GM21526 (cell line): ENCODE measurements around the gene SLC22A5.
"Not testable (repeated sequence)": the region's sequence is repeated elsewhere in the genome, so short reads cannot be mapped to it uniquely, and the experiment has no call there.

Experiments
- ATAC-seq: cut with Tn5 transposase; IDR thresholded peaks from one replicate; pipeline ENCODE4 v1.9.1; 2021; ENCODE audit warnings: moderate library complexity; ENCODE audit not compliant: unreplicated experiment, low FRiP score

Gene SLC22A5

DNA sequence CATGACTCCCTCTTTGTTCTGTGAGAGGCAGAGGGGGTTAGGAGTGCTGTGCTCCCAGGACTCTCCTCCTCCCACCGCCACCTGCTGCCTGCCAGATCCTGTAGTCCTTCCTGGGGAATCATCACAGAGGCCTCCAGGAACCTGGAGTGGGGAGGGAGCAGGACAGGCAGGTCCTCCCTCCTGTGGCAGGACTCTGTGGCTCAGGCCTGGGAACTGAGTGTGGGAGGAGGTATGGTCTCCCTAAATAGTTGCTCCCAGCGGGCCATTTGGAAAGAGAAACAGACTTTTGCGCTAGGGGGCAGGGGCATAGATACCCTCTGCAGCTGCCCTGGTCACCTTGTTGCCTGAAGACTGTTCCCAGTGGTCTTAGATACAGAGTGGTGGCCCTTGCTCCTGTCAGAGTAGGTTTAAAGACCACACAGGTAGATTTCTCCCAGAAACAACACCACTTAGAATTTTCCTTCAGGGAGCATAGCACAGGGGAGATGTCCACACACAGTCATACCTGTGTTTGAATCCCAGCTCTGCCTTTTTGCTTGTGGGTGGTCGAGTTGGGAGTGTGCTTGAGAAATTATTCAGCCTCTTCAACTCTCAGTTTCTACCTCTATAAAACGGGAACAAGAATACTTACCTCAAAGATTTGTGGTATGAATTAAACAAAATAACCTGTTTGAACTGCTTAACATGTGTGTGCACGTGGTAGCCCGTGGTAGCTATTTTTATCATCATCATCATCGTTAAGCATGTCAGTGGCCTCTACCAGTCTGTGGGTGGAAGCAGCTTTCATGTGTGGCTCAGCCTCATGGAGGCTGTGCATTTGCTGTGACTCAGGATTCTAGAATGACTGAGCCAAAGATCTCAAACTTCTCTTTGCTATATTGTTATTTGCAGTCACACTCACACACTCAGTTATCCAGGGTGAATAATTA lies 55.8 kb downstream of the SLC22A5 start:
- peak; percentile 47 for ATAC-seq

DNA sequence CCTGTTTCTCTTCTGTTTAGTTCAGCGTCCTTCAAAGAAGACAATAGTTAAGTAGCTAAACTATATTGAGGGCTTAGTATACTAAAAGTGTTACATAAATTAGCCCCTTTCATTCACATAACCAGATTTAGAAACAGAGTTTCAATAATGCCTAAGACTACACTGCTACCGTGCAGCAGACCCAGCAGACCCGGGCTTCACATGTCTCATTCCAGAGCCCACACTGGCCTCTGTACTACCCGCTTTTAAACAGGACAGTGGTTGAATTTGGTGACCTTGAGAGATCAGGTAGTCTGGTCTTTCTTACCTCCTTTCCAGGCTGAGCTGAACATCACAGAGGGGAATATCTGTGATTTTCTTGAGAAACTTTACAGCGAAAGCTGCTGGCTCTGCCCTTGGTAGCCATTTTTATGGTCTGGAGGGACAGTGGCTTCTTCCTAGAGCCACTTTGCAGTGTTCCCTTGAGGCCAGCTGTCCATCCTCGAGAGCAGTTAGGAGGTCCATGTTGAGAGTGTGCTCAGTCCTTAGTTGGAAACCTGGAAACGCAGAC lies 56.5 kb downstream of the SLC22A5 start:
- ATAC-seq: no peak

DNA sequence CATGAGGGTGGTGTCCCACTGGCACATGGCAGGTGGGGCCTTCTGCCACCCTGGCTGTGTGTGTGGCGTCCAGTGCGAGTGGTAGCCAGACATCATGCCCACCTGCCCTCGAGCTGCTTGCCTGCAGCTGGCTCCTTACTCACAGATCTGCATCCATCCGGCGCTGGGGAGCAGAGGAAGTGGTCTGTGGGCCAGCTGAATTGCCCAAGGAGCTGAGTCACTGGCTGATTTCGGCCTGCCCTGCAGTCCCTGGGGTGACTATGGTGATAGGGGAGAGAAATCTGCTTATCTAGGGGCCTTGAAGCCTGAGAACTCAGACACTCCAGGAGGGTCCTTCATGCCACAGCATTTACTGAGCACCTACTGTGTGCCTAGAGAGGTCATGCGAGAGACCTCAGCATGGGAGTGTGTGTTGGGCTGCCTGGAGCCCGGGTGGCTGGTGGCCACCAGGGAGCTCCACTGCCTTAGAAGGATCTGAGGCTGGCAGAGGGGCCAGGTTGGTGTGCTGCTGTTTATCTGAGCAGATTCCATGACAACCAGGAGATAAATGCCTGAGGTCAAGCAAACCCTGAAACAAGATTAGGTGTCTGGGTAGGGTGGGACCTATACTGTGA lies 57.1 kb downstream of the SLC22A5 start:
- no peak for ATAC-seq

DNA sequence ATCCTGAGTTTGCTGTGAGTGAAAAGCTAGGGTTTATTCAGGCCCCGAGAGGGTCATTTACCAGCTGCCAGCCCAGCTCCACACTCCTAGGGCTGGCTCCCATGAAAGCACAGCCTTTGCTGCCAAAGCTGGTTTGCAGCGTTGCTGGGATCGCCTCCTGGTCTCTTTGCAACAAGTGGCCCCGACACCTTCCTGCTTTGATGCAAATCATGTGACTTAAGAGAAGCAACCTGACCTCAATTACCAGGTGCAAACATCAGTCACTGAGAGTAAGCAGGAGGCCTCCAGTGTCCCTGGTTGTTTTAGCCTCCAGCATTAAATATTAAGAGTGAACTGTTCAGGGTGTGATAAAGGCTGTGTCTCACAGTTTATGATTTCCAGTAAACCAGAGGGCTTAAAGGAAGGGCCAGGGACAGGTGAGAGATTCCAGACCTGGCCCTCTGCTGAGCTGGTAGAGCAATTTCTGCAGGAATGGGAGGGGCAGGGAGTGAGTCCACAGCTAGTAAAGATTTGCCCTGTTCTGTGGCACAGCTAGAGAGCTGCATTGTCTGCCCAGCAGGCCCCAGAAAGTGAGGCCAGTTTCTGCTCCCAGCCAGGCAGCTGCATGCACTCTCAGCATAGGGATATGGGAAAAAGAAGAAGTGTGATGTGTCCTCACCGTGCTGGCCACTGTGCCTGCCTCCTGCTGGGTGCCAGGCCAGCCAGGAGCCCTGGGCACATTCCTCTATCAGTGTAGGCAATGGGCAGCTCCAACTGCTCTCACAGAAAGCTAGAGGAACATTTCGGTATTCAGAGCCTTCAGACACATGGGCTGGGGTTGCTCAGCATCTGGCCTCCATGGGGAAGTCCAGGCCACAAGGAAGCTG lies 58.0 kb downstream of the SLC22A5 start:
- no peak for ATAC-seq

DNA sequence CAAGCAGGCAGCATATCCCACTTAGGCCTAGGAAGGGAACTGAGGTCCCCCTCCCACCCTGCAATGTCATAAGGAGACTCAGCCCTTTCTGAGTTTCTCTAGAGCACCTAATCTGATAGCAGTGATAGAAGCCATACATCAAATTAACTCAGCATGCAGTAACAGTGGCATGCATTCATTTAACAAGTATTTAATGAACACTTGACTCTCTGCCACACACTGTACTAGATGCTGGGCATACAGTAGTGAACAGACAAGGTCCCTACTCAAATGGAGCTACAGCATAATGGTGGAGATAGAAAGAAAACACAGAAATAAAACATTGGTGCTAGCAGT lies 58.6 kb downstream of the SLC22A5 start:
- no peak for ATAC-seq

DNA sequence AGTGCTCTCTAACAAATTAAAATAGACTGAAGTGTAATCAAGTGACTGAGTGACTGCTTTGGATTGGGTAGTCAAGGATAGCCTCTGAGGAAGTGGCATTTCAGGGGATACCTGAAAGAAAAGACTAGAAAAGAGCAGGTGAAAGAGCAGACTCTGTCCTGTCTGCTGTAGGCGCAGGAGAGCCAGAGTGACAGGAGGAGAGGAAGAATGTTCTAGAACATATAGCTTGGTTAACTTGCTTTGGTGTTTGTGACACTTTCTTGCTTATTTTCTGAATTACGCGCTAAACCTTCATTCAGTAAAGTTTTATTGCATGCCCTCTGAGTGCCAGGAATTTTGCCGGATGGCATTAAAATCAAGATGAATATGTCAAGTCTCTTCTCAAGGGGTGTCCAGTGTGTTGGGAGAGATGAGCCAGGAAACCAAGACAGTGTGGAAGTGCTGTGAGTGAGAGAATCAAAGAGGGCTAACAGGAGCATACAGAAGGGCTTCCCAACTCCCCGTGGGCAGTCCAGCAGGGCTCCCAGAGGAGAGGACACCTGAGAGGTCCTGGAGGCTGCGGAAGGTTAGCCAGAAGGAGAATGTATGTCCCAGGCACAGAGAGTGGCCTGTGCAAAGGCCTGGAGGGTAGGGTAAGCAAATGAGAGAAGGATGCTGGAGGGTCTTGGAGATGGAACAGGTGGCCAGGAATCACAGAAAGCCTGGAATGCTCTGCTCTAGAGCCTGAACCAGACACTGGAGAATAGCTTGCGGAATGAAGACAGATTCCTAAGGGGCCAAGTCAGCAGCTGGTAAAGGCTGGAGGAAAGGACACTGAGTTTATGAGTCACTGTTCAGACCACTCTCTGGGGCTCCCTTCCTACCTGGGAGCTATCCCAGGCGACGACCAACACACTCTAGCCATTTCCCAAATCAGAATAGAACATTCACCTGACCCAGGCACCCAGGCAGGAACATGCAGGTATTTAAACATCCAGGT lies 59.3 kb downstream of the SLC22A5 start:
- no peak for ATAC-seq

DNA sequence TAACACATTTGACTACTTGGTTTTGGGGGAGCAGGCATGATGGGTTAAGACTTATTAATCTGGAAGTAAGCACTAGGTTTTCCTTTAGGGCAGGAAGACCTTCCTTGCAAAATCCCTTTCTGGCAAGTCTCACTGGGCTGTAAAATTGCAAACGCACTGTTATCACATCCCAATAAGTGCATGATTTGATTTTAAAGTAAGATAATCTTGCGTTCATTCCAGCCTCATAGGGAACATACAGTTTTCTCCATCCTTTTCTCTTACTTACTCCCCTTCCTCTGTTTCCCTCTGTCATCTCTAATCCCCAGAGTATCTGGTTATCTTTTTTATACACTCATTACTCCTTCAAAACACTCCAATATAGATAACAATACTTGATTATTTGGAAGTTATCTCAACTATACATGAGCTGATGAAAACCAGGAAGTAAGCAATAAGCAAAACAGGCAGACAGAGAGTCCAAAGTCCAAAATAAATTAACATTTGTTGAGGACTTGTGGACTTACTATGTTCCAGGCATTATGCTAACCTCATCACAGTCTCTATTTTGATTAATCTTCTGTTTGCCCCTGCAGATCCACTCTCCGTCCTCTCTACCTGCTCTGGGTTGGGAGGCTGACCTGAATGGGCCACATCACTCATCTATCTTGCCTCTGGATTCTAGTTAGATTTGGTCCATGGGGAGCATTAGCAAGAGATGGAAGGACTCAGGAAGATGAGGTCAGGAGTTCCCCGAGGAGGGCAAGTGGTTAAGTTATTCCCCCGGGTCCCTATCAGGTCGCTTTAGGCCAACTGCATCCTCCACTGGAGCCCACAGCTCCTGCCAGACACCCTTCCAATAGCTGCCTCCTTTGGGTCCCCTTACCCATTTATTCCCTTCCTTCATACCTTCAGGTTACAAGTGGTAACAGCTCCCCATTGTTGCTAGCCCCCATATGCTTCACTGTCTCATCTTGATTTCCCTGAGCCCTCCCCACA lies 60.2 kb downstream of the SLC22A5 start:
- ATAC-seq: no peak

DNA sequence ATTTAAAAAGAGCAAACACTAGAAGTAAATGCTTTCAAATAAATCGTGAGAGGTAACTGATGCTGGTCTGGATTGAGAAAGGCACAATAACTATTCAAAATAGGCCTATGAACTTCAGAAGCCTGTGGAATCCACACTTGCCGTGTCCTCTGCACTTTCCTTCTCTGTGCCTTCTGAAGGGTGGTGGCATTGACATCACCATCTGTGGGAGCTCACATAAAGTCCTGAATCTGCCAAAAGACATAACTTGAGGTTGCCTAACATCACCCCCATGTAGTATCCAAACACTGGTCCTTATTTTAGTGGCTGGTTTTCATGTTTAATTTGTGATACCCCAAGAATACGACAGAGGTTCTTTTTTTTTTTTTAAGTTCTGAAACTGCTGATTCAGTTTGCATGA lies 61.2 kb downstream of the SLC22A5 start:
- ATAC-seq: no peak

DNA sequence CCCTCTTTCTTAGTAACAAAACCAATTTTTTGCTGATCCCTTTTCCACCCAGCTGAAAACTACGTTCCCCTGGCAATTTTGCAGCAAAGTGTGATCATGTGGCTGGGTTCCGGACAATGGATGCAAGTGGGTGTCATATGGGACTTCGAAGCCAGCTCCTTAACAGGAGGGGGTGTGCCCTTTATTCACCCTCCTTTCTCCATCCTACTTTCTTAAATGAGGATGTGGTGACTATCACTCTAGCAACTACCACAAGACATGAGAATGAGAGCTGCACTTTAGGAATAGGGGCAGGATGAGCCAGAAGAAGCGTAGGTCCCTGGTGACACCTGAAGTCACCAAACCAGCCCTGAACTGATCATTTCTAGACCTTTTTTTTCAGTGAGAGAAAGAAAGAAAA lies 62.1 kb downstream of the SLC22A5 start:
- ATAC-seq: no peak

DNA sequence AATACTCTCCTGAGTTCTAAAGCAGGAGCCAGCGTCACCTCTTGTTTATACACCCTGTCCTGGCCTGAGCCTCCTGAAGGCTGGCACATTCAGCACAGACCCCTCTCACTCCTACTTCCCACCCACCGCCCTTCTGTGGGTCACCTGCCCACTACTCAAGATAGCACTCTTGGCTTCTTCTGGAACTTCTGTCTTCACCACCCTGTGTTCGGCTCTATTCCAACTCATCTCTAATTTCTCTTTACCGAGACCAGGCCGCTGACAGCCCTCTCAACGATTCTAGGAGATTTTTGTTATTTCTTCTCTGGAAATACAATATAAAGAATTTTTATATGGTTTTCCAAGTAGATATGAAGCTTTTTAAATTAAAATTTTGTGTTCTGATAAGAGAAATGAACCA lies 63.6 kb downstream of the SLC22A5 start:
- no peak for ATAC-seq

DNA sequence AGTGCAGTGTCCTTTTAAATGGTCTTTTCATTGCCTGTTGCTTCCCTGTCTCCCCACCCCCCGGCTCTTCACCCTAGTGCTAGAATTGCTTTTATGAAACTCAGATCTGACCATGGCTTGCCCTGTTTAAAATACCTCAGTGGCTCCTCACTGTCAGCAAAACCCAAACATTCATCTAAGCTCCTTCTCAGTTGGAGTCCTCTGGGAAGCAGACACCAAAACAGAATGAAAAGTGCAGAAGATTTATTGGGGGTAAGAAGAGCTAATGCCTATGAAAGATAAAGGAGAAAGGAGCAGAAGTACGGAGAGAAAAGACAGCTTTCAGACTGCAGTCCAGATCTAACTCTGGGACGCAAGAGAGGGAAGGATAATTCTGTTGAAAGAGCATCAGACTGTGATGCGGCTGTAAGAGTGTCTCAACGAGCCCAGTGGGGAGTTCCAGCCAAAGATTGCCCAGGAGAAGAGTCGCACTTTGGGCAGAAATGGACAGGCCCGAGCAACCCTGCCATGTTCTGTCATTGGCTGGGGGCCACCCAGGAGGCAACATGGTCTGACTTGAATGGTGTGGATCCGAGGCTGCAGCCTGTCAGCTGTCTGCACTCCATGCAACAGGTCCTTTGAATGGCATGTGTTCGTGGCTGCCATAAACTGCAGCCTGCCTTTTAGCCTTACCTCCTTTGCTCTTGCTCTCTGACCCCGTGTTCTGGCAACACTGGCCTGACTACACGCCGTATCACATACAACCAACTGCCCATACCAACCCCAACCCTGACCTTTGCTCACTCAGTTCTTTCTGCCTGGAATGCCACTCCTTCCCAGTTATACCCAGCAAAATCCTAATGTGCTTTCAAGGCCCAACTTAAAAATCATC lies 65.1 kb downstream of the SLC22A5 start:
- no peak for ATAC-seq

DNA sequence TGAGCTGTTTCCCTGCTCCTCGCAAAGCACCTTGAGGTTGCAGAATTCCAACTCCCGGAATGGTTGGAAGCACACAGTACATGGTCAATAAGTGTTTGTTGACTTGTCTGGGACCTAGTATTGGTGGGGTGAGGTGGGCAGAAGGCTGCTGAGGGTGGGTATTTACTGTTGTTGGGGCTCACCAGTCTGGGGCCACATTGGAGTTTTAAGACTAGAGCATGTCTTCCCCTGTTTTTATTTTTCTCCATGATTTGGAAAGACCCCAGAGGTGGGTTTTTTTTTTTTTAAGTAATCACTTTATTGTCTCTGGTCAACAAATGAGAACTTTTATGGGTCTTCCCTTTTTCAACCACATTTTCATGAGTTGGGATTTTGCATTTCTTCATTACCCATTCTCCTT lies 65.9 kb downstream of the SLC22A5 start:
- no peak for ATAC-seq

DNA sequence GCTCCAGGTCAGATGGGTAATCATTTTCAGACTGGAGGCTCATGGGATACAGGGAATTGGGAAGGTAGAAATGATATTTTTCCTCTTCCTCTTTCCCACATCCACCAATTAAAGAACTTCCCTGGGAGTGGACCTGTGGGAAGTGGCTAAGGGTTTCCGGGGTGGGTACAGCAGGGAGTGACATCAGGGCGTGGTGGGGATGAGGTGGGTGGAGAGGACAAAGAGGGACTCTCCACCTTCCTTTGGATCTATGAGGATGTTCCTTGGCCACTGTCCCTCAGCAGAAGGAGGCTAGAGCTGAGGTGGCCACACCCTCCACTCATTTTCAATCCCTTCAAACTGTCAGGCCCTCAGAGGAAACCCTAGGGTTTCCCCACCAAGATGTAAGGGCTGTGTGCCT lies 66.4 kb downstream of the SLC22A5 start:
- ATAC-seq: no peak

DNA sequence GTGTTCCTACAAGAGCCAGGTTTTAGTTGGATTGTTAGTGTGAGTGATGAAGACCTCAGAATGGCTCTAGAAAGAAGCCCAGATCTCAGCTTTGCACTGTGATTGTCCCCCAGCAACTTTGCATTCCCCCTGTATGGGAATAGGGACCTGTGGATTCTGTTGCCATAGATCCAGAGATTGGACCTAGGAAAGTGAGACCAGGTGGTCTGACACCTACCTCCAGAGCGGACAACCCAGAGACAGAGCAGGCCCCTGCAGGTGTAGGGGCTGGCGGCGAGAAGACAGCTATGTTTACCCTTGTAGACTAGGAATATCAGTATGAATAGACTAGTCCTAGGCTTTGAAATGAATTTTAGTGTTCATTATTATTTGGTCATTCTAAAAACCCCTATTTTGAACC lies 67.4 kb downstream of the SLC22A5 start:
- no peak for ATAC-seq

DNA sequence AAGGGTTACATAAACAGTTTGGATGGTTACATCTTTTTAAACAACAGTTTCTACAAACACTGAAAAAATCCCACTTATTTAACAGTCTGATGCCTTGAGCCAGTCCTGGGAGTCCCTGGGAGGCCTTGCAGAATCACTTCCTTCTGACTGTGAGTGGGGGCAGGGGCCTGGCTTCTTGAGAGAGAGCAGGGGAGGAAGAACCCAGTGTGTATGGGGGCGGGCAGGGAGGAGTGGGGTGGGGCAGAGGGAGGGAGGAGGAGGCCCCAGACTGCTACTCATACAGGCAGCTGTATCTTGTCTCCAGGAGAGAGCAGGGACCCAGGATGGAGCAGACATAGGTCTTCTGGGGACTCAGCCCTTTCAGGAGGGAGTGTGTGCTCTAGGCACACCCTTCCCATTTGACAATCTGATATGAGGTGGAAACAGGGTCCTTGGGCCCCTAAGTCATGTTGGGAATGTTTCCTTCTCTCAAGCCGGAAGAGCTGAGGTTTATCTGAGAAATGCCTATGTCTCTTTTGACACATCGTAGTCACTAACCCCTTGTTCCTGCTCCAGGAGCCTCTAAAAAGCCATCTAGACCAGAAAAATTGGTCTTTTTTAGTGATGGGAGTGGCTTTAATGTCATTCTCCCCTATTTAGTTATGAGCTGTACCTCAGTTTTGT lies 68.2 kb downstream of the SLC22A5 start:
- peak; percentile 88 for ATAC-seq

DNA sequence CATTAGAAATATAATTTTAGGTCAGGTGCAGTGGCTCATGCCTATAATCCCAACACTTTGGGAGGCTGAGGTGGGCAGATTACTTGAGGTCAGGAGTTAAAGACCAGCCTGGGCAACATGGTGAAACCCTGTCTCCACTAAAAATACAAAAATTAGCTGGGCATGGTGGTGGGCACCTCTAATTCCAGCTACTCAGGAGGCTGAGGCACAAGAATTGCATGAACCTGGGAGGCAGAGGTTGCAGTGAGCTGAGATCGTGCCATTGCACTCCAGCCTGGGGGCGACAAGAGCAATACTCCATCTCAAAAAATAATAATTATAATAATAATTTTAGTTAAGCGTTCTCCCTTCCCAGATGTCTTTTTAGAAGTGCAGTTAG lies 68.7 kb downstream of the SLC22A5 start:
- not testable (repeated sequence) for ATAC-seq

DNA sequence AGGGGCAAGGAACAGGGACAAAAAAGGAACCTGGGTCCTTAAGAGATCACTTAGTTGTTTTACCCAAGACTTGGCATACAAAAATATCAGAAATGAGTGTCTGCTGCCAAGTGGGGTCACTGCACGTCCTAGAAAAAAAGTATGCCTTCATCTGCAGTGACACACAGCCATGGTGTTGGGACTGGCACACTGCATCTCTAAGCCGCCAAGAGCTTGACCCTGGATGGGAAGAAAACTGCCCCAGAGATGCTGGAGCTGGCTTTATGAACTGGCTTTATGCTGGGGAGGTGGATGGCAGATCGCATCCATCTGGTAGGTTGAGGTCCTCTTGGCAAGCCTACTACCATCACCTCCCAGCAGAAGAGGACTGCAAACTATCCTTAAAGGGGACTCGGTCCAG lies 69.4 kb downstream of the SLC22A5 start:
- no peak for ATAC-seq
